GM12801 (cell line): ENCODE data around the gene CIB2.

Experiments used
- CTCF ChIP-seq: IDR thresholded peaks from one replicate; pipeline ENCODE4 v1.5.1; 2011; ENCODE audit warnings: control low read depth; ENCODE audit not compliant: insufficient read length; ENCODE audit errors: extremely low read depth

CIB2 gene

DNA sequence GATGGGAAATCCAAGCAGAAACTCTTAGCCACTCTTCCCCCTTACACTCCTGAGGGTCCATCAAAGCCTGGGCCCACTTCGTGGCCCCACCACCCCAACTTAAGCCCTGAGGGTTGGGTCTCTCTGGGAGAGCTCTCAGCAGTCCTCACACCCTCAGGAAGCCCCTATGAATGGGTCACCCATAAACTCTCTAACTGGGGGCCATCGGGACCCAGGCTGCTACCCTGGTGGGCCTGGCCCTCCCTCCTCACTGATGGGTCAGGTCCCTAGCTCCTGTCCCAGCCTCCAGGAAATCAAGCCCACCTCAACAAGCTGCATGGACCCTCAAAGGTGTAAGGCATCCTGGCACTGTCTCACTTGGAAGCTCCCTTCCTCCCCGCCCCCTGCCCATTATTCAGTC is 19.5 kb downstream of the CIB2 start:
- no peak for TF ChIP-seq CTCF

GRCh38 chr15:78110916-78111475 is 20.2 kb downstream of the CIB2 start:
- no peak for TF ChIP-seq CTCF

- no peak for TF ChIP-seq CTCF
Measured at GRCh38 chr15:78110096-78110495, 21.1 kb downstream of the CIB2 start.

DNA sequence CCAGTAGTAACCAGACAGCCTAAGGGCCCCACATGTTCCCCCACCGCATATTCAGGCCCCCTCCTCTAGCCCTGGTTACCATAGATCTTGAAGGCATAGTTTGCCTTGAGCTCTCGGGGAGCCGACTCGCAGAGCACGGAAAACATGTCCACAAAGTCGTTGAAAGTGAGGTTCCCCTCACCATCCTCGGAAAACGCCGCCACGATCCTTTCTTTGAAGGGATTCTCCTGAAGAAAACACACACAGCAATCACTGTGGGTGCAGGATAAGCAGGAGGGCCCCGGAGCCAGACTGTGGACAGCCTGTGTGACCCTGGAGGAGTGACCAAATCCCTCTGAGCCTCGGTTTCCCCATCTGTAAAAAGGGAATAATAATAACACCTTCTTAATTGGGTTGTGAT is 22.1 kb downstream of the CIB2 start:
- TF ChIP-seq CTCF = no peak

- no peak for TF ChIP-seq CTCF
Measured at GRCh38 chr15:78108300-78109084, 22.8 kb downstream of the CIB2 start.

DNA sequence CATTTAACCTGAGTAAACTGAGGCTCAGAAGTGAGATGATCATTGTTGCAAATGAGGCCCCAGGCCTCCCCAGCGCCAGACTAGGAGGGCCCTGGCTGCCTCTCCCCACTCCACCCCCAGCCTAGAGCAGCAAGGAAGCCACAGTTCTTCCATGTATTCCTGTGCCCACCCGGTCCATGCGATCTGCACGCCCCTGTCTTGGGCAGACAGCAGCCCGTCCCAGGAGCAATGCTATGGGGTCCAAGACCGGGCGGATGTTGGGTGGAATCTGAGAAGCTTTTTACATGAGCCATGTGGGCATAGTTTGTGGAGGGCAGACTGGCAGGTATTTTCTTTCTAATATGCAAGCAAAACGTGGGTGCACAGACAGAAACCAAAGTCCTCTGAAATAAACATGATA is 23.8 kb downstream of the CIB2 start:
- no peak for TF ChIP-seq CTCF

DNA sequence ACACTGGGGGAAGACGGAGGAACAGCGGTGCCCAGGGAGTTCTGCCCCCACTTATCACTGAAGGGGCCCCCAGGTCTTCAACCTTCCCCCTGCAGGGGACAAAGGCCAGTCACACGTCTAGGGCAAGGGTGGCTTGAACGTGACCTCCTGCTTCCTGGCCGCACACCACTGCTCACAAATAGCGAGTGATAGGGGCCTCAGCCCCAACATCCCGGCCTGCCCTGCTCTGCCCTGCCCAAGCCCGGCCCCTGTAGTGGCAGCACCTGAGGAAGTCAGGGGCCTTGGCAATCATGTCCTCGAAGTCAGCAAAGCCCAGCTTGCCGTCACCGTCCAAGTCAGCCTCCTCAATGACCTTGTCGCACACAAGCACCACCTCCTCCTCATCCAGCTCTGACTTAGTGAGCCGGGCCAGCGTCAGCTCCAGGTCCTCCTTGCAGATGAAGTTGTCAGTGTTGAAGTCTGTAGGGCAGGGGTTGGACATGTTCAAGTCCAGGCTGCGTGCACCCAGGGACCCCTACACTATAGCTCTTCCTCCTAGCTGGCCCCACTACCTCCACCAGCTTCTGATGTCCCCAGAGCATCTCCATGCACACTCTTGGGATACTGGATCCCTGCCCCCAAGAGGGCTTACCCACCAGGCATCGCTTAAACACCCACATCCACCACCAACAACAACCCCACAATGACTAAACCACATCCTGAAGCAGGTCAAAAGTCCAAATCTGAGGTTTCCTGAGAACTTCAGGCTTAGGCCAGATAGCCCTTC is 25.6 kb downstream of the CIB2 start:
- no peak for TF ChIP-seq CTCF
